Fibroblast of skin of back (primary cell): Measurements from ENCODE around the gene SDCBP2.

Source experiments
- DNase-seq: peaks from one replicate; pipeline ENCODE4 v3.0.0-alpha.2; 2013

SDCBP2 gene

GRCh38 chr20:1360094-1360846 lies 31.3 kb upstream of the SDCBP2 start:
- no peak for DNase-seq

- no peak for DNase-seq
These were observed 29.2 kb upstream of the SDCBP2 start for GRCh38 chr20:1357921-1358671.

GRCh38 chr20:1353956-1354355 lies 25.0 kb upstream of the SDCBP2 start:
- no peak for DNase-seq

GRCh38 chr20:1346315-1346969 lies 17.5 kb upstream of the SDCBP2 start:
- no peak for DNase-seq

GRCh38 chr20:1345756-1346093 lies 16.8 kb upstream of the SDCBP2 start:
- no peak for DNase-seq

- no peak for DNase-seq
These were observed 16.3 kb upstream of the SDCBP2 start for GRCh38 chr20:1345030-1345755.

GRCh38 chr20:1343446-1344124 lies 14.6 kb upstream of the SDCBP2 start:
- peak; percentile 39 for DNase-seq

GRCh38 chr20:1341561-1342265 lies 12.8 kb upstream of the SDCBP2 start:
- peak; percentile 48 for DNase-seq

- DNase-seq, result peak; percentile 11
These were observed 9.9 kb upstream of the SDCBP2 start for GRCh38 chr20:1338801-1339200.

GRCh38 chr20:1338096-1338495 lies 9.2 kb upstream of the SDCBP2 start:
- no peak for DNase-seq

- DNase-seq, result no peak
These were observed 8.5 kb upstream of the SDCBP2 start for GRCh38 chr20:1337441-1337840.

GRCh38 chr20:1336699-1337367 lies 7.9 kb upstream of the SDCBP2 start:
- no peak for DNase-seq

GRCh38 chr20:1335961-1336698 lies 7.2 kb upstream of the SDCBP2 start:
- no peak for DNase-seq

- no peak for DNase-seq
These were observed 5.8 kb upstream of the SDCBP2 start for GRCh38 chr20:1334761-1335160.

GRCh38 chr20:1334370-1334731 lies 5.4 kb upstream of the SDCBP2 start:
- DNase-seq, result no peak

- no peak for DNase-seq
These were observed 4.8 kb upstream of the SDCBP2 start for GRCh38 chr20:1333462-1334369.

- DNase-seq, result no peak
These were observed 3.9 kb upstream of the SDCBP2 start for GRCh38 chr20:1332749-1333300.

GRCh38 chr20:1331801-1332453 lies 3.0 kb upstream of the SDCBP2 start:
- no peak for DNase-seq

GRCh38 chr20:1331101-1331500 lies 2.2 kb upstream of the SDCBP2 start:
- no peak for DNase-seq
